ENCODE data around the gene MRPS23. TPM values are rescaled to one million over a fixed set of nuclear protein-coding genes. Genes with fewer than 3 reads are reported as not detected.

MRPS23 gene
- total and polyA plus RNA-seq, 2 of the 13 experiments (the other 11 are each of a cell fraction or from before 2014, with no cell fraction given), result 63.2 to 181 TPM

DNA sequence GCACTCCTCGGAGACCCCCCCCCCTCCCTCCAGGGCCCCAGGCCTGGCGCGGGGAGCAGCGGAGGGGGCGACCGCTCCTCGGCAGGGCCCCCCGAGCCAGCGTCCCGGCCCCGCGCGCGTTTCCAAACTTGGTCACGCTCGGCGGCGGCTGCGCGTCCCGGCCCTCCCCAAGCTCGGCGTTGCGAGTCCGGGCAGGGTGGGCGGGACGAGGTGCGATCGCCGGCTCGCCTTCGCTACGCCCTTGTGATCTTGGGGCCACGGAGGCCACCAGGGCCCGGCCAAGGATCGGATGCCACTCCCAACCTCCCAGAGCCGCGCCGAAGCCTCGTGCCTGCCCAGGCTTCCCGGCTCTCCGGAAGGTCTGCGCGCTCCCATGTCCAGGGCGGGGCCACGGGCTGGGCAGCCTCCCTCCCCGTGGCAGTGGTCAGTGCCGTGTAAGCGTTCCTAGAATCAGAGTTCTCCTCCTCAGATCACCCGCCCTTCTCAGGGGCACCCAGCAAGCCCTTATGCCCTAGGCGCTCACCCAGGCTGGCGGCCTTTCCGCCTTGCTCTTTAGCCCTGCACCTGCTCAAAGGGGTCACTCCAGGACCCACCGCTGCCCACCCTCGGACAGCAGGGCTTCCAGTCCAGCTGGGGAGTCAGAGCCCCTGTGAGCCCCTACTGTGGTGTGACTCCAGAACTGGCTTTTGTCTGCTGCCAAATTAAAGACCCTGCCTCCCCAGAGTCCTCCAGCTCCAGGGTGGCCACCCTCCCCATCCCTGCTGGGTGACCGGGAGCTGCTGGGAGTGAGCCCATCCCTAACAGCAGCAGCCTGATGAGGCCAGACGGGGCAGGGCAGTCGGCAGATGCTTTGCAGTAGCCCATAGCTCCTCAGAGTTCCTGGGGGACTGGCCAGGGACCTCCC lies 12.2 kb upstream of the MRPS23 start (continued):
- TF ChIP-seq, protein P1, sequence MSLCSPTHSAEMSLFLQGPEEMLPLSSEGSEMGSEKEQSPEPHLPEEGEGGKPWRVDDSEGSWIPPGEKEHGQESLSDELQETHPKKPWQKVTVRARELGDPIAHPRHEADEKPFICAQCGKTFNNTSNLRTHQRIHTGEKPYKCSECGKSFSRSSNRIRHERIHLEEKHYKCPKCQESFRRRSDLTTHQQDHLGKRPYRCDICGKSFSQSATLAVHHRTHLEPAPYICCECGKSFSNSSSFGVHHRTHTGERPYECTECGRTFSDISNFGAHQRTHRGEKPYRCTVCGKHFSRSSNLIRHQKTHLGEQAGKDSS (CRISPR knock-in tag; IDR thresholded peaks at IDR 0.05; ENCODE audit: borderline replicate concordance, low read depth), result peak; percentile 93
- TF ChIP-seq REXO4 (CRISPR knock-in tag; IDR thresholded peaks at IDR 0.05; ENCODE audit: borderline replicate concordance) (peak; percentile 78; the same call in 1 of the 2 replicates), KDM1A (CRISPR knock-in tag; IDR thresholded peaks at IDR 0.05) (no peak; the same call in 1 of the 2 replicates), MIXL1 (CRISPR knock-in tag; IDR thresholded peaks at IDR 0.05) (peak; percentile 57; the same call in 1 of the 2 replicates), TARDBP (CRISPR knock-in tag; IDR thresholded peaks at IDR 0.05) (0 out of 2 replicates have a peak, but pooled peaks have one; percentile 20), NR2C2 (CRISPR knock-in tag; IDR thresholded peaks at IDR 0.05; ENCODE audit: borderline replicate concordance) (no peak; the same call in 1 of the 2 replicates)
- TF ChIP-seq, protein P2, sequence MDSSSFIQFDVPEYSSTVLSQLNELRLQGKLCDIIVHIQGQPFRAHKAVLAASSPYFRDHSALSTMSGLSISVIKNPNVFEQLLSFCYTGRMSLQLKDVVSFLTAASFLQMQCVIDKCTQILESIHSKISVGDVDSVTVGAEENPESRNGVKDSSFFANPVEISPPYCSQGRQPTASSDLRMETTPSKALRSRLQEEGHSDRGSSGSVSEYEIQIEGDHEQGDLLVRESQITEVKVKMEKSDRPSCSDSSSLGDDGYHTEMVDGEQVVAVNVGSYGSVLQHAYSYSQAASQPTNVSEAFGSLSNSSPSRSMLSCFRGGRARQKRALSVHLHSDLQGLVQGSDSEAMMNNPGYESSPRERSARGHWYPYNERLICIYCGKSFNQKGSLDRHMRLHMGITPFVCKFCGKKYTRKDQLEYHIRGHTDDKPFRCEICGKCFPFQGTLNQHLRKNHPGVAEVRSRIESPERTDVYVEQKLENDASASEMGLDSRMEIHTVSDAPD (CRISPR knock-in tag; IDR thresholded peaks at IDR 0.05), result 0 out of 2 replicates have a peak, but pooled peaks have one; percentile 29
- TF ChIP-seq, protein P3, sequence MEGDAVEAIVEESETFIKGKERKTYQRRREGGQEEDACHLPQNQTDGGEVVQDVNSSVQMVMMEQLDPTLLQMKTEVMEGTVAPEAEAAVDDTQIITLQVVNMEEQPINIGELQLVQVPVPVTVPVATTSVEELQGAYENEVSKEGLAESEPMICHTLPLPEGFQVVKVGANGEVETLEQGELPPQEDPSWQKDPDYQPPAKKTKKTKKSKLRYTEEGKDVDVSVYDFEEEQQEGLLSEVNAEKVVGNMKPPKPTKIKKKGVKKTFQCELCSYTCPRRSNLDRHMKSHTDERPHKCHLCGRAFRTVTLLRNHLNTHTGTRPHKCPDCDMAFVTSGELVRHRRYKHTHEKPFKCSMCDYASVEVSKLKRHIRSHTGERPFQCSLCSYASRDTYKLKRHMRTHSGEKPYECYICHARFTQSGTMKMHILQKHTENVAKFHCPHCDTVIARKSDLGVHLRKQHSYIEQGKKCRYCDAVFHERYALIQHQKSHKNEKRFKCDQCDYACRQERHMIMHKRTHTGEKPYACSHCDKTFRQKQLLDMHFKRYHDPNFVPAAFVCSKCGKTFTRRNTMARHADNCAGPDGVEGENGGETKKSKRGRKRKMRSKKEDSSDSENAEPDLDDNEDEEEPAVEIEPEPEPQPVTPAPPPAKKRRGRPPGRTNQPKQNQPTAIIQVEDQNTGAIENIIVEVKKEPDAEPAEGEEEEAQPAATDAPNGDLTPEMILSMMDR (CRISPR knock-in tag; IDR thresholded peaks at IDR 0.05), result no peak; the same call in 1 of the 2 replicates
- TF ChIP-seq, protein P4, sequence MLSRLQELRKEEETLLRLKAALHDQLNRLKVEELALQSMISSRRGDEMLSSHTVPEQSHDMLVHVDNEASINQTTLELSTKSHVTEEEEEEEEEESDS (CRISPR knock-in tag; IDR thresholded peaks at IDR 0.05; ENCODE audit: borderline replicate concordance), result no peak
- TF ChIP-seq, protein P5, sequence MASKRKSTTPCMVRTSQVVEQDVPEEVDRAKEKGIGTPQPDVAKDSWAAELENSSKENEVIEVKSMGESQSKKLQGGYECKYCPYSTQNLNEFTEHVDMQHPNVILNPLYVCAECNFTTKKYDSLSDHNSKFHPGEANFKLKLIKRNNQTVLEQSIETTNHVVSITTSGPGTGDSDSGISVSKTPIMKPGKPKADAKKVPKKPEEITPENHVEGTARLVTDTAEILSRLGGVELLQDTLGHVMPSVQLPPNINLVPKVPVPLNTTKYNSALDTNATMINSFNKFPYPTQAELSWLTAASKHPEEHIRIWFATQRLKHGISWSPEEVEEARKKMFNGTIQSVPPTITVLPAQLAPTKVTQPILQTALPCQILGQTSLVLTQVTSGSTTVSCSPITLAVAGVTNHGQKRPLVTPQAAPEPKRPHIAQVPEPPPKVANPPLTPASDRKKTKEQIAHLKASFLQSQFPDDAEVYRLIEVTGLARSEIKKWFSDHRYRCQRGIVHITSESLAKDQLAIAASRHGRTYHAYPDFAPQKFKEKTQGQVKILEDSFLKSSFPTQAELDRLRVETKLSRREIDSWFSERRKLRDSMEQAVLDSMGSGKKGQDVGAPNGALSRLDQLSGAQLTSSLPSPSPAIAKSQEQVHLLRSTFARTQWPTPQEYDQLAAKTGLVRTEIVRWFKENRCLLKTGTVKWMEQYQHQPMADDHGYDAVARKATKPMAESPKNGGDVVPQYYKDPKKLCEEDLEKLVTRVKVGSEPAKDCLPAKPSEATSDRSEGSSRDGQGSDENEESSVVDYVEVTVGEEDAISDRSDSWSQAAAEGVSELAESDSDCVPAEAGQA (IDR thresholded peaks at IDR 0.05; ENCODE audit: low read depth), result 0 out of 2 replicates have a peak, but pooled peaks have one; percentile 45
- TF ChIP-seq, protein P5 (CRISPR knock-in tag; IDR thresholded peaks at IDR 0.05; ENCODE audit: borderline replicate concordance), result peak; percentile 88
- TF ChIP-seq, protein P6, sequence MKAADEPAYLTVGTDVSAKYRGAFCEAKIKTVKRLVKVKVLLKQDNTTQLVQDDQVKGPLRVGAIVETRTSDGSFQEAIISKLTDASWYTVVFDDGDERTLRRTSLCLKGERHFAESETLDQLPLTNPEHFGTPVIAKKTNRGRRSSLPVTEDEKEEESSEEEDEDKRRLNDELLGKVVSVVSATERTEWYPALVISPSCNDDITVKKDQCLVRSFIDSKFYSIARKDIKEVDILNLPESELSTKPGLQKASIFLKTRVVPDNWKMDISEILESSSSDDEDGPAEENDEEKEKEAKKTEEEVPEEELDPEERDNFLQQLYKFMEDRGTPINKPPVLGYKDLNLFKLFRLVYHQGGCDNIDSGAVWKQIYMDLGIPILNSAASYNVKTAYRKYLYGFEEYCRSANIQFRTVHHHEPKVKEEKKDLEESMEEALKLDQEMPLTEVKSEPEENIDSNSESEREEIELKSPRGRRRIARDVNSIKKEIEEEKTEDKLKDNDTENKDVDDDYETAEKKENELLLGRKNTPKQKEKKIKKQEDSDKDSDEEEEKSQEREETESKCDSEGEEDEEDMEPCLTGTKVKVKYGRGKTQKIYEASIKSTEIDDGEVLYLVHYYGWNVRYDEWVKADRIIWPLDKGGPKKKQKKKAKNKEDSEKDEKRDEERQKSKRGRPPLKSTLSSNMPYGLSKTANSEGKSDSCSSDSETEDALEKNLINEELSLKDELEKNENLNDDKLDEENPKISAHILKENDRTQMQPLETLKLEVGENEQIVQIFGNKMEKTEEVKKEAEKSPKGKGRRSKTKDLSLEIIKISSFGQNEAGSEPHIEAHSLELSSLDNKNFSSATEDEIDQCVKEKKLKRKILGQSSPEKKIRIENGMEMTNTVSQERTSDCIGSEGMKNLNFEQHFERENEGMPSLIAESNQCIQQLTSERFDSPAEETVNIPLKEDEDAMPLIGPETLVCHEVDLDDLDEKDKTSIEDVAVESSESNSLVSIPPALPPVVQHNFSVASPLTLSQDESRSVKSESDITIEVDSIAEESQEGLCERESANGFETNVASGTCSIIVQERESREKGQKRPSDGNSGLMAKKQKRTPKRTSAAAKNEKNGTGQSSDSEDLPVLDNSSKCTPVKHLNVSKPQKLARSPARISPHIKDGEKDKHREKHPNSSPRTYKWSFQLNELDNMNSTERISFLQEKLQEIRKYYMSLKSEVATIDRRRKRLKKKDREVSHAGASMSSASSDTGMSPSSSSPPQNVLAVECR (CRISPR knock-in tag; IDR thresholded peaks at IDR 0.05; ENCODE audit: borderline replicate concordance), result peak; percentile 25; the same call in 1 of the 2 replicates

Measured in HepG2 (cell line).